GM13976 (cell line): Measurements from ENCODE around the gene HOXB1.

Source experiments
- DNase-seq: peaks from one replicate; pipeline ENCODE4 v3.0.0; 2012; ENCODE audit warnings: low spot score
- in situ Hi-C: fragments of 300-500 bp; cut with MboI; formaldehyde crosslinking; loops from one replicate; pipeline ENCODE4 v1.12.0; 2022; ENCODE audit warnings: low sequenced_read_pairs, mixed read lengths, inconsistent platforms; ENCODE audit not compliant: unreplicated experiment
- TF ChIP-seq, protein P1 (sequence below): IDR thresholded peaks from 2 replicates; pipeline ENCODE4 v1.5.1; 2012; ENCODE audit warnings: borderline replicate concordance, mild to moderate bottlenecking; ENCODE audit not compliant: insufficient read depth; ENCODE audit errors: extremely low read depth, missing control alignments, control extremely low read depth

The HOXB1 gene

DNA sequence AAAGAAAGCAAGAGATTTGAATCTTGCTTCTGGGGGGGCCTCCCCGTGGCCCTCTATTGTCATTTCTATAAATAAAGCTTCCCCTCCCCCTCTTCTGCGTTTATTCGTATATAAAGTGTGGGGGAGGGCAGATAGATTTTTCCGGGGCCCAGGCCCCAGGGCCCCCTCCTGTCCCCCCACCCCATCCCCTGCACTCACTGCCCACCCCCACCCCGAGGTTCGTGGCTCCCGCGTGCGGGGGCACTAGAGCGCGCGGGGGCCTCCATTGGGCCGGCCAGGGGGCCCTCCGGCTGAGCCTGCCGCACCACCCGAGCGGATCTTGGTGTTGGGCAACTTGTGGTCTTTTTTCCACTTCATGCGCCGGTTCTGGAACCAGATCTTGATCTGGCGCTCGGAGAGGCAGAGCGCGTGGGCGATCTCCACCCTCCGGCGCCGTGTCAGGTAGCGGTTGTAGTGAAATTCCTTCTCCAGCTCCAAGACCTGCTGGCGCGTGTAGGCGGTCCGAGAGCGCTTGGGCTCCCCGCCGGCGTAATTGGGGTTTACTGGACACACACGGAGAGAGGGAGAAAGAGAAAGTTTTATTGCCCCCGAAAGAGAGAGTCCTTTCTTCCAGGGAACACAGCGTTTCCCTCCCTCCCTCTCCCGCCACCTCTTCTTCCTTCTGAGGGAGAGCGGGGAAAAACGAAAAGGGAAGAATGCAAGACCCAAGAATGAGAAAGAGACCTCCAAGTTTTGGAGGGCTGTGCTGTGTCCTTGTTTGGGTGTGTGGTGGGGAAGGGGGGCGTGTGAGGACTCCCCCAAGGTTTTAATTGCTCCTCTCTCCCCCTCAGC lies 45.9 kb upstream of the HOXB1 start:
- in situ Hi-C loops, result no loop called here
- TF ChIP-seq, protein P1, sequence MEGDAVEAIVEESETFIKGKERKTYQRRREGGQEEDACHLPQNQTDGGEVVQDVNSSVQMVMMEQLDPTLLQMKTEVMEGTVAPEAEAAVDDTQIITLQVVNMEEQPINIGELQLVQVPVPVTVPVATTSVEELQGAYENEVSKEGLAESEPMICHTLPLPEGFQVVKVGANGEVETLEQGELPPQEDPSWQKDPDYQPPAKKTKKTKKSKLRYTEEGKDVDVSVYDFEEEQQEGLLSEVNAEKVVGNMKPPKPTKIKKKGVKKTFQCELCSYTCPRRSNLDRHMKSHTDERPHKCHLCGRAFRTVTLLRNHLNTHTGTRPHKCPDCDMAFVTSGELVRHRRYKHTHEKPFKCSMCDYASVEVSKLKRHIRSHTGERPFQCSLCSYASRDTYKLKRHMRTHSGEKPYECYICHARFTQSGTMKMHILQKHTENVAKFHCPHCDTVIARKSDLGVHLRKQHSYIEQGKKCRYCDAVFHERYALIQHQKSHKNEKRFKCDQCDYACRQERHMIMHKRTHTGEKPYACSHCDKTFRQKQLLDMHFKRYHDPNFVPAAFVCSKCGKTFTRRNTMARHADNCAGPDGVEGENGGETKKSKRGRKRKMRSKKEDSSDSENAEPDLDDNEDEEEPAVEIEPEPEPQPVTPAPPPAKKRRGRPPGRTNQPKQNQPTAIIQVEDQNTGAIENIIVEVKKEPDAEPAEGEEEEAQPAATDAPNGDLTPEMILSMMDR, result no peak
- no peak for DNase-seq

DNA sequence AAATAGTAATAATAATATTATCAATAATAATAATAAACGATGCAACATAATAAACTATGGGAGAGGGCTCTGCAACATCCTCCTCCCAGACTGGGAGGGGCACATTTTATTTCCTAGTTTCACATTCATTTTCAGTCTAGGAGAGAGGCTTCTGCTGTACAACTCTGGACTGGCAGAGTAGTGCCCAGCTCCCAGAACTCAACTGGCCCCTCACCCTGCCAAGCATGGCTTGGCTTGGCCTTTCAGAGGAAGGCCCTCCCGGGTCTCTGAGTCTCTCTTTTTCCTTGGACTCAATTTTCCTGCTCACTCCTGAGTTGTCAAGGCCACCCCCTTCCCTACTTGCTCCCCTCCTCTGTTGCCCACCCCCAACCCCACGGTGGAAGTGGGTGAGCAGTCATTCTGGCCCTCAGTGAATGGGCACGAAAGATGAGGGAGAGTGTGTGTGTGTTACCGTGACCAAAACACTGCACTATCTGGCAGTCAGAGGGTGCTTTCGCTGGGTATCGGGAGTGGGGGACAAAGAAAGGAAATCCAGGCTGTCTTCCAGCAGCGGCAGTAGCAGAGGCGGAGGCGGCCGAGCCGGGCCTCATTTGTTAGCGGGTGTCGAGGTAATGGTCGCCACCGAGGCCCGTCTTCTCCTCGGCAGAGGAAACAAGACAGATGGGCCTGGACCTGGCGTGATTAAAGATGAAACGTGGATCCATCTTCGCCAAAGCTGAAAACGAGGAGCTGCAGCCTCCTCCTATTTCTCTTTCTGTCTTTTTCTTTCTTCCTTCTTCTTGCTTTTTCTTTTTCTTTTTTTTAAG lies 45.1 kb upstream of the HOXB1 start:
- in situ Hi-C loops, result no loop called here
- no peak for DNase-seq
- TF ChIP-seq, protein P1, result no peak

DNA sequence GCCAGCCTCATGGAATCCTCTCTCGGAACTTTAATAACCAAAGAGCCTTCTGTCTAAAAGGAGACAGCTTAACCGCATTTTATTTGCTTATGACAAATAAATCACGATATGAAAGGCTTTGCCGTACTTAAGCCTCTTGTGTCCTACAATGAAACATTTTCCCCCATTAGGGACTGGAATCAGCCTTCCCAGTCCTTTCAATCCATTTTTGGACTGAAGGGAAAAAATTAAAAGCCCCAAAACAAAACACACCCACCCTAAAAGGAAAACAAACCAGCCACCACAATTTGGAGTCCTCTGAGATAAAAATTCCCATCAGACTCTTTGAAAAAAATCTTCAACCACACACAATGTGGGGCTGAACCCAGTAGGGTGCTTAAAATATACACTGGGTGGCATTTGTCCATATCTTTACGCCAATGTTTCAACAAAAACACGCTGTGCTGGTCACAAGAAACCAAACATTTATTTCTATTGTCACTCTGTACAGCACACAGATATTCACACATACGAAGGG lies 44.3 kb upstream of the HOXB1 start:
- no peak for DNase-seq
- TF ChIP-seq, protein P1, result no peak
- in situ Hi-C loops, result no loop called here

DNA sequence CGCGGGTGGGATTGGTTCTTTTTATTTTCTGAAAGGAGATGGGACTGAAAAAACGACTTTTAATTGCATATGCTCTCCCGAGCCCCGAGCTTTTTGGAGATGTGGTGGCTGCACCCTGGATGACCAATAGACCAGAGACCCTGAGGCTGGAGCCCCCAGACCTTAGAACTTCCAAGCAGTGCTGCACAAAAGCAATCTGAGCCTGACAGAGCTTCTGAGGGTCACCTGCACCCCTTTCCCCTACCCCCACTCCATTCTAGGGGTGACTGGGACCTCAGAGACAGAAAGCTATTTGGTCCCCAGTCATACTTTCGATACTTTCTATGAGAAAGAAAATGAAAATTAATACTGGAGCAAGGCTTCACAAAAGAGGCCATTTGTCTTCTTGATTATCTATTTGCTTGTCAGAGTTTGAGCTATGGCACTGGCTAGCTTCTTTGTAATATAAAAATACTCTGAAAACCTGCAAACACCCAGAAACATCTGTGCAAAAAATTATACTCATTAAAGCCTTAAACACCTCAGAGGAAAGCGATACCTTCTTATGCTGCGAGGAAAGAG lies 43.8 kb upstream of the HOXB1 start:
- no peak for DNase-seq
- in situ Hi-C loops, result no loop called here
- TF ChIP-seq, protein P1, result no peak

DNA sequence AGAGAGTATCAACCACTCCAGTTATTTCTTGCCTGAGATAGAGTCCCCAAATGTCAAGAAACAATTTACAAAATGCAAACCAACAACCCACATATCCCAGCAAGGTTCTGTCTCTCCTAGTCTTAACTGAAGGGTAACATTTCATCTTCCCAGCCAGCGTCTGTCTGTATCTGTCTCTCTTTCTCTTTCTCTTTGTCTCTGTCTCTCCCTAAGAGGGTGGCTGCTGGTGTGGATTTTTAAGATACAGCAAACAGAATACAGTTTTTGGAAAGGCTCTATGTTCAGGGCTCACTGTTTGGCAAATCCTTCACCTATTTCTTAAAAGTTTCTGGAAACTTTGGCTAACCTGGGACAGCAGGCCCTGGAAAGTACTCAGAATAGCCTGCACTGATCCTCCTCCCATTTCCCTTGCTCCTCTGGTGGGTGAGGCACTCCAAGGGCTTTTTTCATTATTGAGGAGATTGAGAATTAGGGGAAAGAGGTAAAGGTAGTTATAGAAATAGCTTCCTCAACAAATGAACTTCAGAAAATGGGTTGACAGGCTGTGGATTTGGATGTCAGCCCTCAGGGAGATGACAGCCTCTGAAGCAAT lies 41.1 kb upstream of the HOXB1 start:
- TF ChIP-seq, protein P1, result no peak
- in situ Hi-C loops, result no loop called here

More for the DNA sequence above, 41.1 kb upstream of the HOXB1 start:
- DNase-seq, result no peak
